ENCODE data around the gene CAMTA1.

CAMTA1 gene

DNA sequence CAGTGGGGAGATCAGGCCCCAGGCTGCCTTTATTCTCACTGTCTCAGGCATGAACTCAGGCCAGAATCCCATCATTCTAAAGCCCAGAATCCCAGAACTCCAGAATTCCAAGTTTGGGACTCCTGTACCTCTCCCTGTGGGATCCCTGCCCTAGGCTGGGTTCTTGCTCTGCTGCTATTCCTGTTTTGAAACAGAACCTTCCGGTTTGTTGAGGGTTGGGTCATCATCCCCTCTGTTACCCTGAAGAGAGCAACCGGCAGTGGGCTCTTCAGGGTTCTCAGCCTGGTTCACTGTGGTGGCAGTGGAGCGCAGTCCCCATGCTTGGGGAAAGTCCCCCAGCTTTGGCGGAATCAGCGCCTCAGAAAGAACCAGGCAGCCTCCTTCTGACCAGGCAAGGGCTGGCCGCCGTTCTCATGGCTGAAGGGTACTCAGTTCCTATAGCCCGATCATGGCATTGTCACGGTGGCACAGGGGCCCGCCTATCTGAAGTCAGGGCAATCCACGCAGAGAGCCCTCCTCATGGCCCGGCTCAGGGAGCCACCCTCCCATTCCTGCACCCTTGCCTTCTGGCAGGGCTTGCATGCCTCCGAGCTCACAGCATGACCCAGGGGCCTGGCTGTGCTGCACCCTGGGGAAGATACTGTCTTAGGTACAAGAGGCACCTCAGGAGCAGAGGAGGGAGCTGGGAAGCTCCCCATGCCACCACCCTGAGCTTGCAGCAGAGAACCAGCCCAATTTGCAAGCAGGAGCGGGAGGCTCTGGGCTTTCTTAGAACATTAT is 650.2 kb downstream of the CAMTA1 start:
- H3K9ac ChIP-seq (ENCODE audit: low read length), result no peak overlapping the region
- H3K9me2 ChIP-seq (replicated peaks; ENCODE audit: insufficient read depth, low read length), result no peaks in the 10 kb centered on the region
- H3K4me2 ChIP-seq (ENCODE audit: low read depth, low read length), result no peak overlapping the region
- H3K36me3 ChIP-seq (replicated peaks; ENCODE audit: insufficient read depth, low read length), result no peaks in the 10 kb centered on the region
- H3K9me3 ChIP-seq (replicated peaks; ENCODE audit: insufficient read depth, low read length), result no peaks in the 10 kb centered on the region
- H4K20me1 ChIP-seq (ENCODE audit: insufficient read depth, low read length), result no peaks in the 10 kb centered on the region
- no peaks in the 10 kb centered on the region for H3F3A ChIP-seq (ENCODE audit: insufficient read depth, low read length)
- no peak for DNase-seq
- no peaks in the 10 kb centered on the region for H3K79me2 ChIP-seq (ENCODE audit: low read length)
- no peak for TF ChIP-seq EZH2 (optimal IDR thresholded peaks at IDR 0.05; ENCODE audit: low read depth, low read length)
- no peak for TF ChIP-seq EZH2phosphoT487 (IDR thresholded peaks at IDR 0.05; ENCODE audit: low read length)
- TF ChIP-seq CTCF (IDR thresholded peaks at IDR 0.05; ENCODE audit: low read length), result no peak
- H3K4me3 ChIP-seq (ENCODE audit: low read length), result no peak overlapping the region
- no peaks in the 10 kb centered on the region for H3K4me1 ChIP-seq (ENCODE audit: low read length)
- peaks cover 96% of the 10 kb centered on the region for H3K27me3 ChIP-seq (replicated peaks; ENCODE audit: insufficient read depth, low read length)
- H3K27ac ChIP-seq (ENCODE audit: low read length), result no peak overlapping the region
- H2AFZ ChIP-seq (ENCODE audit: low read length), result no peak overlapping the region

GRCh38 chr1:7436056-7437005 is 651.1 kb downstream of the CAMTA1 start:
- H3F3A ChIP-seq (ENCODE audit: insufficient read depth, low read length), result no peaks in the 10 kb centered on the region
- no peak overlapping the region for H3K4me2 ChIP-seq (ENCODE audit: low read depth, low read length)
- no peaks in the 10 kb centered on the region for H3K9me2 ChIP-seq (replicated peaks; ENCODE audit: insufficient read depth, low read length)
- no peak for DNase-seq
- no peaks in the 10 kb centered on the region for H3K79me2 ChIP-seq (ENCODE audit: low read length)
- H2AFZ ChIP-seq (ENCODE audit: low read length), result no peak overlapping the region
- H3K9ac ChIP-seq (ENCODE audit: low read length), result no peak overlapping the region
- H3K36me3 ChIP-seq (replicated peaks; ENCODE audit: insufficient read depth, low read length), result no peaks in the 10 kb centered on the region
- H3K9me3 ChIP-seq (replicated peaks; ENCODE audit: insufficient read depth, low read length), result no peaks in the 10 kb centered on the region
- H4K20me1 ChIP-seq (ENCODE audit: insufficient read depth, low read length), result no peaks in the 10 kb centered on the region
- H3K4me1 ChIP-seq (ENCODE audit: low read length), result no peaks in the 10 kb centered on the region
- H3K27me3 ChIP-seq (replicated peaks; ENCODE audit: insufficient read depth, low read length), result peaks cover 98% of the 10 kb centered on the region
- TF ChIP-seq EZH2phosphoT487 (IDR thresholded peaks at IDR 0.05; ENCODE audit: low read length) (no peak), EZH2 (optimal IDR thresholded peaks at IDR 0.05; ENCODE audit: low read depth, low read length) (no peak), CTCF (IDR thresholded peaks at IDR 0.05; ENCODE audit: low read length) (no peak)
- no peak overlapping the region for H3K27ac ChIP-seq (ENCODE audit: low read length)
- H3K4me3 ChIP-seq (ENCODE audit: low read length), result no peak overlapping the region

GRCh38 chr1:7437036-7437435 is 651.8 kb downstream of the CAMTA1 start:
- Histone ChIP-seq H2AFZ (ENCODE audit: low read length) (no peak overlapping the region), H3K9me3 (replicated peaks; ENCODE audit: insufficient read depth, low read length) (no peaks in the 10 kb centered on the region), H3K79me2 (ENCODE audit: low read length) (no peaks in the 10 kb centered on the region), H3F3A (ENCODE audit: insufficient read depth, low read length) (no peaks in the 10 kb centered on the region), H3K4me3 (ENCODE audit: low read length) (no peak overlapping the region), H4K20me1 (ENCODE audit: insufficient read depth, low read length) (no peaks in the 10 kb centered on the region), H3K9ac (ENCODE audit: low read length) (no peak overlapping the region), H3K4me2 (ENCODE audit: low read depth, low read length) (no peak overlapping the region), H3K27me3 (replicated peaks; ENCODE audit: insufficient read depth, low read length) (peaks cover 98% of the 10 kb centered on the region), H3K9me2 (replicated peaks; ENCODE audit: insufficient read depth, low read length) (no peaks in the 10 kb centered on the region), H3K4me1 (ENCODE audit: low read length) (no peaks in the 10 kb centered on the region), H3K27ac (ENCODE audit: low read length) (no peak overlapping the region), H3K36me3 (replicated peaks; ENCODE audit: insufficient read depth, low read length) (no peaks in the 10 kb centered on the region)
- no peak for TF ChIP-seq EZH2phosphoT487 (IDR thresholded peaks at IDR 0.05; ENCODE audit: low read length)
- no peak for TF ChIP-seq EZH2 (optimal IDR thresholded peaks at IDR 0.05; ENCODE audit: low read depth, low read length)
- TF ChIP-seq CTCF (IDR thresholded peaks at IDR 0.05; ENCODE audit: low read length), result no peak
- DNase-seq, result no peak
